H1 (cell line): ENCODE data around the gene ZFYVE16. TPM values are rescaled to one million over a fixed set of nuclear protein-coding genes. Genes with fewer than 3 reads are reported as not detected.

ENCODE experiments used
- CTCF ChIA-PET: fragments of 300-600 bp; sonication (Branson Sonifier 250); formaldehyde crosslinking; loops from one replicate; lab custom pipeline; 2021; ENCODE audit not compliant: partially characterized antibody; lab: Charles Lee
- POLR2A ChIA-PET: fragments of 300-600 bp; sonication (Branson Sonifier 250); formaldehyde crosslinking; loops from one replicate; lab custom pipeline; 2021; ENCODE audit warnings: inconsistent platforms; ENCODE audit not compliant: partially characterized antibody; lab: Charles Lee
- DNase-seq, 2 experiments: peaks; one replicate each; pipeline versions ENCODE4 v3.0.0 to v3.0.0-alpha.2; 2010 to 2022; ENCODE audit warnings: low spot score in 2 of 2, low read depth in 1 of 2, mixed read lengths in 1 of 2
- FAIRE-seq: peaks from 2 replicates; lab custom pipeline; 2011; peaks lifted over from hg19 to GRCh38; lab: Jason Lieb, UNC
- H2AFZ ChIP-seq: 2 replicates; pipeline ENCODE4 v1.8.1; 2012; ENCODE audit warnings: low read length, inconsistent platforms
- H2AK5ac ChIP-seq: 2 replicates; pipeline ENCODE4 v1.6.1; 2013; ENCODE audit warnings: low read depth, low read length
- H2BK120ac ChIP-seq: replicated peaks from 2 replicates; pipeline ENCODE3; 2013; ENCODE audit warnings: low read depth, low read length, inconsistent platforms
- H2BK12ac ChIP-seq: 2 replicates; pipeline ENCODE4 v1.6.1; 2013; ENCODE audit warnings: low read depth, low read length
- H2BK15ac ChIP-seq: 2 replicates; pipeline ENCODE4 v1.6.1; 2013; ENCODE audit warnings: low read length
- H2BK20ac ChIP-seq: 2 replicates; pipeline ENCODE4 v1.6.1; 2013; ENCODE audit warnings: low read length
- H2BK5ac ChIP-seq: 2 replicates; pipeline ENCODE4 v1.6.1; 2013; ENCODE audit warnings: low read depth, low read length
- H3K14ac ChIP-seq: 2 replicates; pipeline ENCODE4 v1.6.1; 2013; ENCODE audit warnings: inconsistent platforms; ENCODE audit not compliant: insufficient read length
- H3K18ac ChIP-seq: 2 replicates; pipeline ENCODE4 v1.6.1; 2013; ENCODE audit warnings: low read length; ENCODE audit errors: extremely low read depth
- H3K23ac ChIP-seq: 2 replicates; pipeline ENCODE4 v1.6.1; 2013; ENCODE audit warnings: inconsistent platforms; ENCODE audit not compliant: insufficient read length
- H3K23me2 ChIP-seq: 2 replicates; pipeline ENCODE4 v1.6.1; 2013; ENCODE audit warnings: low read depth, low read length
- H3K27ac ChIP-seq: 2 replicates; pipeline ENCODE4 v1.6.1; 2011; ENCODE audit warnings: low read depth, low read length, inconsistent platforms
- H3K27me3 ChIP-seq, 4 experiments: replicated peaks in 1 of 4; 1 replicate in 1 of 4; 2 replicates in 3 of 4; pipeline versions ENCODE4 v1.6.1 to v1.8.1; 2011 to 2013; ENCODE audit warnings: low read length in 3 of 4, mild to moderate bottlenecking in 3 of 4, inconsistent platforms in 2 of 4, mixed read lengths in 2 of 4, moderate library complexity in 1 of 4; ENCODE audit not compliant: control insufficient read depth in 3 of 4, insufficient read depth in 3 of 4; ENCODE audit errors: extremely low read depth in 1 of 4
- H3K36me3 ChIP-seq, 4 experiments: 2 replicates each; pipeline versions ENCODE4 v1.6.1 to v1.8.1; 2011 to 2013; ENCODE audit warnings: mild to moderate bottlenecking in 4 of 4, low read length in 3 of 4, moderate library complexity in 2 of 4, control low read depth in 1 of 4, inconsistent platforms in 1 of 4; ENCODE audit not compliant: insufficient read depth in 4 of 4, control insufficient read depth in 2 of 4
- H3K4ac ChIP-seq: replicated peaks from 2 replicates; pipeline ENCODE3; 2013; ENCODE audit warnings: low read length, low read depth, mixed read lengths, inconsistent platforms; ENCODE audit not compliant: insufficient read length
- H3K4me1 ChIP-seq, 4 experiments: replicated peaks in 1 of 4; 1 replicate in 1 of 4; 2 replicates in 3 of 4; pipeline versions ENCODE4 v1.6.1 to v1.8.1; 2011 to 2013; ENCODE audit warnings: low read length in 3 of 4, inconsistent platforms in 2 of 4, mixed read lengths in 1 of 4; ENCODE audit not compliant: insufficient read depth in 4 of 4, control insufficient read depth in 3 of 4
- H3K4me2 ChIP-seq, 2 experiments: 2 replicates each; pipeline versions ENCODE4 v1.6.1 to v1.8.1; 2011 to 2013; ENCODE audit warnings: low read depth in 2 of 2, low read length in 2 of 2, control low read depth in 1 of 2, inconsistent platforms in 1 of 2, mild to moderate bottlenecking in 1 of 2; ENCODE audit not compliant: insufficient read depth in 1 of 2
- H3K4me3 ChIP-seq, 4 experiments: fragments of 200-600, 300-600 bp in 1 of 4; sonication (generic), shearing (Covaris generic), sonication (Bioruptor Twin) in 1 of 4; 2 replicates each; pipeline versions ENCODE4 v1.5.1 to v1.8.1; 2011 to 2016; ENCODE audit warnings: low read length in 4 of 4, low read depth in 3 of 4, control low read depth in 2 of 4, inconsistent platforms in 2 of 4, mild to moderate bottlenecking in 2 of 4, mixed read lengths in 1 of 4, moderate library complexity in 1 of 4; ENCODE audit not compliant: insufficient read depth in 2 of 4; ENCODE audit errors: extremely low read depth in 1 of 4
- H3K56ac ChIP-seq: replicated peaks from 2 replicates; pipeline ENCODE3; 2013; ENCODE audit warnings: low read depth, mild to moderate bottlenecking, mixed read lengths, low read length, inconsistent platforms; ENCODE audit not compliant: insufficient read length
- H3K79me1 ChIP-seq: 2 replicates; pipeline ENCODE4 v1.6.1; 2013; ENCODE audit warnings: low read depth, low read length, control low read depth
- H3K79me2 ChIP-seq, 2 experiments: 2 replicates each; pipeline versions ENCODE4 v1.6.1 to v1.8.1; 2012 to 2013; ENCODE audit warnings: low read length in 2 of 2, mild to moderate bottlenecking in 2 of 2, inconsistent platforms in 1 of 2; ENCODE audit not compliant: insufficient read depth in 2 of 2, control insufficient read depth in 1 of 2
- H3K9ac ChIP-seq, 4 experiments: replicated peaks in 1 of 4; 1 replicate in 1 of 4; 2 replicates in 3 of 4; pipeline versions ENCODE4 v1.6.1 to v1.8.1; 2011 to 2013; ENCODE audit warnings: low read depth in 3 of 4, low read length in 3 of 4, control low read depth in 2 of 4, mild to moderate bottlenecking in 2 of 4, moderate library complexity in 2 of 4, inconsistent platforms in 1 of 4; ENCODE audit errors: extremely low read depth in 1 of 4
- H3K9me3 ChIP-seq, 2 experiments: 2 replicates each; pipeline versions ENCODE4 v1.6.1 to v1.8.1; 2012 to 2013; ENCODE audit warnings: mild to moderate bottlenecking in 2 of 2, moderate library complexity in 2 of 2, control low read depth in 1 of 2, inconsistent platforms in 1 of 2, low read depth in 1 of 2, low read length in 1 of 2, mixed read lengths in 1 of 2; ENCODE audit not compliant: insufficient read depth in 2 of 2
- H4K20me1 ChIP-seq, 2 experiments: replicated peaks in 1 of 2; 2 replicates each; pipeline versions ENCODE3 to v1.8.1; 2011 to 2013; ENCODE audit warnings: inconsistent platforms in 2 of 2, low read length in 2 of 2, mild to moderate bottlenecking in 1 of 2; ENCODE audit not compliant: insufficient read depth in 2 of 2, control insufficient read depth in 1 of 2
- H4K5ac ChIP-seq: 2 replicates; pipeline ENCODE4 v1.6.1; 2013; ENCODE audit warnings: low read length, low read depth, mixed read lengths, inconsistent platforms; ENCODE audit not compliant: insufficient read length
- H4K8ac ChIP-seq: 2 replicates; pipeline ENCODE4 v1.8.0; 2013; ENCODE audit warnings: mild to moderate bottlenecking, moderate library complexity, low read length, inconsistent platforms; ENCODE audit not compliant: insufficient read depth; ENCODE audit errors: extremely low read depth
- H4K91ac ChIP-seq: replicated peaks from 2 replicates; pipeline ENCODE3; 2013; ENCODE audit warnings: low read length, mixed read lengths, inconsistent platforms; ENCODE audit not compliant: insufficient read length
- CBX5 ChIP-seq: fragments of 300-800, 300-1000 bp; sonication (generic); IDR thresholded peaks from 2 replicates; pipeline ENCODE4 v1.7.1; 2016; ENCODE audit warnings: antibody characterized with exemption, low read length, low read depth
- CTCF ChIP-seq, 3 experiments: IDR thresholded peaks; 1 replicate in 2 of 3; 2 replicates in 1 of 3; pipeline versions ENCODE4 v1.5.1 to v1.6.1; 2011; ENCODE audit warnings: low read length in 3 of 3, mild to moderate bottlenecking in 3 of 3, inconsistent platforms in 2 of 3, low read depth in 1 of 3, moderate library complexity in 1 of 3; ENCODE audit not compliant: insufficient read depth in 1 of 3; ENCODE audit errors: control extremely low read depth in 1 of 3
- EGR1 ChIP-seq: IDR thresholded peaks from 2 replicates; pipeline ENCODE4 v1.6.1; 2011; ENCODE audit warnings: low read depth, low read length, borderline replicate concordance
- TEAD4 ChIP-seq: IDR thresholded peaks from 2 replicates; pipeline ENCODE4 v1.6.1; 2012; ENCODE audit warnings: low read depth, low read length, inconsistent platforms, mixed read lengths
- WGBS, 2 experiments: shearing (Covaris generic) in 1 of 2; methylation state at CpG; one replicate each; pipeline versions ENCODE4 v1.1.6 to v1.1.7; 2013 to 2015; ENCODE audit warnings: low lambda C conversion rate in 2 of 2, mixed read lengths in 2 of 2, inconsistent platforms in 1 of 2, low coverage in 1 of 2, missing lambda C conversion rate in 1 of 2; ENCODE audit not compliant: insufficient replicate concordance in 2 of 2, insufficient coverage in 1 of 2, insufficient read length in 1 of 2; ENCODE audit errors: extremely low coverage in 1 of 2, missing lambda C conversion rate in 1 of 2; 5-methylcytosine and 5-hydroxymethylcytosine counted together
- polyA plus RNA-seq, 7 experiments: library from polyadenylated mRNA; depleted of rRNA in 3 of 7; stranded (reverse) in 5 of 7; unstranded in 2 of 7; fragments of >200 nt in 5 of 7; fragments of 200-250 nt in 2 of 7; gene quantifications; 1 replicate in 5 of 7; 2 replicates in 1 of 7; 4 replicates in 1 of 7; pipeline versions ENCODE4 v1.2.1 to v1.2.3, GENCODE V29; 2011 to 2013; ENCODE audit warnings: missing spikeins in 2 of 7, mixed read lengths in 2 of 7
- total RNA-seq: library from RNA; stranded (reverse); fragmentation: NEBNext Ultra II Directional; extraction: Animal tissue kit (Norgen Biotek cat#: 25700); gene quantifications from 2 replicates; pipeline ENCODE4 v1.2.1, GENCODE V29; 2021

The ZFYVE16 gene
- total and polyA plus RNA-seq, 2 of the 8 experiments (the other 6 are each of a cell fraction or from before 2014, with no cell fraction given): 3.6 to 24.2 TPM

- Histone ChIP-seq H3K4me3 (no peak overlapping the region), H2BK5ac (no peak overlapping the region), H2BK20ac (no peak overlapping the region), H3K36me3 (peaks cover 0 to 21% (median 5%) of the 10 kb centered on the region in 4 experiments; a peak in 4 of 8 replicates), H2AK5ac (no peak overlapping the region), H4K5ac (no peak overlapping the region), H3K9ac (no peak overlapping the region), H3K79me1 (no peaks in the 10 kb centered on the region), H3K18ac (no peak overlapping the region), H2BK15ac (no peak overlapping the region), H3K4me1 (no peaks in the 10 kb centered on the region), H3K4me2 (no peak overlapping the region), H3K4ac (no peak overlapping the region), H3K23ac (no peak overlapping the region), H2BK120ac (no peak overlapping the region), H3K27me3 (no peaks in the 10 kb centered on the region), H2BK12ac (no peak overlapping the region), H4K91ac (no peak overlapping the region), H4K8ac (no peak overlapping the region), H3K56ac (no peak overlapping the region), H3K79me2 (no peaks in the 10 kb centered on the region), H3K23me2 (no peaks in the 10 kb centered on the region), H3K9me3 (peaks cover 6 to 8% of the 10 kb centered on the region in 2 experiments; a peak in 3 of 4 replicates), H3K27ac (no peak overlapping the region), H3K14ac (no peak overlapping the region), H2AFZ (no peak overlapping the region), H4K20me1 (no peaks in the 10 kb centered on the region)
- FAIRE-seq (no peak), DNase-seq (no peak)
- WGBS, 2 experiments: 81% methylated on average over 1 of the region's 1 CpG; no CpG with 5 or more reads in 1 of the 2 experiments
- ChIA-PET CTCF (no interaction called here), POLR2A (no interaction called here)
- TF ChIP-seq EGR1 (no peak), CTCF (IDR thresholded peaks at IDR 0.05; ENCODE audit: control extremely low read depth in 1 of 3, insufficient read depth in 1 of 3, low read depth in 1 of 3, low read length in 3 of 3) (no peak), TEAD4 (no peak), CBX5 (no peak)
These were observed 60.3 kb downstream of the ZFYVE16 start for GRCh38 chr5:80468131-80468530.
